Prostate gland (tissue), 2 donors: Measurements from ENCODE around the gene KCNG2.

Experiments used
- POLR2A ChIP-seq: fragments of 450-650 bp; IDR thresholded peaks from one replicate; pipeline ENCODE4 v1.6.1; 2016; ENCODE audit warnings: antibody characterized with exemption, mild to moderate bottlenecking
- TF ChIP-seq, protein P1 (sequence below), 4 experiments: fragments of 200-600 bp in 2 of 4; fragments of 450-650 bp in 2 of 4; sonication (generic) in 2 of 4; IDR thresholded peaks; 1 replicate in 3 of 4; 2 replicates in 1 of 4; pipeline ENCODE4 v1.5.1; 2016 to 2019; ENCODE audit warnings: antibody characterized with exemption in 4 of 4, mild to moderate bottlenecking in 2 of 4, moderate library complexity in 2 of 4

DNA sequence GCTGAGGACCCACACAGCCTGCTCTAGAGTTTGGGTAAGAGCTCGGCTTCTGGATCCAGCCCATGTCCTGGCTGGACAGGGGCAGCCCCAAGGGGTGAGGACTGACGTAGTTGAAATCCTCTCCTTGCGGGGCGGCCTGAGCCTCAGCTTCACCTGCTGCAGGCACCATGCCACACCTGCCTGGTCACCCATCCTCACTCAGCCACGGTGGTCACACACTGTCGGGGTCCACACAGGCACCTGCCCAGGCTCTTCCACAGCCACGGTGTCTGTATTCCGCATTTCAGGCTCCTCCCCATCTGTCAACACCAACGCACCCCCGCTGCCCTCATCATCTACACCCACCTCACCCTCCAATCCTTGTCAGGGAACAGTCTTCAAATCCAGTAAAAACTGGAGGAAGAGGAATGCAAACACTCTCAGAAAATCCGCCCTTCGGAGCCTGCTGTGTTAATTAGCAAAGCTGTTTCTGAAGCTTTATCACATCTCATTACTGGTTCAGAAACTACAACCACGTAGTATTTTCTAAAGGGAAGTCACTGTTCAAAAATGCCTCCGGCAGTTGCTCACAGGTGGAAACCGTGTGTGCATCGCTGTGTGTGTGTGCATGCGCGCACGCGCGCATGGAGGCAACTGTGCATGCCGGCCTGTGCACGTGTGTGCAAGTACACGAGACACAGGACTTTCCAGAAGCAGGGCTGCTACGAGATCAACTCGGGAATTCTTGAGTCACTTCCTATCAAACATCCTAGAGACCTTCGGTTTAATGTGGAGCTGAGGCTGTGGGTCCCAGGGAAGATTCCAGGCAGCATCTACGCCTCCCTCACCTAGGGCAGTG lies 115.5 kb downstream of the KCNG2 start:
- TF ChIP-seq, protein P1, sequence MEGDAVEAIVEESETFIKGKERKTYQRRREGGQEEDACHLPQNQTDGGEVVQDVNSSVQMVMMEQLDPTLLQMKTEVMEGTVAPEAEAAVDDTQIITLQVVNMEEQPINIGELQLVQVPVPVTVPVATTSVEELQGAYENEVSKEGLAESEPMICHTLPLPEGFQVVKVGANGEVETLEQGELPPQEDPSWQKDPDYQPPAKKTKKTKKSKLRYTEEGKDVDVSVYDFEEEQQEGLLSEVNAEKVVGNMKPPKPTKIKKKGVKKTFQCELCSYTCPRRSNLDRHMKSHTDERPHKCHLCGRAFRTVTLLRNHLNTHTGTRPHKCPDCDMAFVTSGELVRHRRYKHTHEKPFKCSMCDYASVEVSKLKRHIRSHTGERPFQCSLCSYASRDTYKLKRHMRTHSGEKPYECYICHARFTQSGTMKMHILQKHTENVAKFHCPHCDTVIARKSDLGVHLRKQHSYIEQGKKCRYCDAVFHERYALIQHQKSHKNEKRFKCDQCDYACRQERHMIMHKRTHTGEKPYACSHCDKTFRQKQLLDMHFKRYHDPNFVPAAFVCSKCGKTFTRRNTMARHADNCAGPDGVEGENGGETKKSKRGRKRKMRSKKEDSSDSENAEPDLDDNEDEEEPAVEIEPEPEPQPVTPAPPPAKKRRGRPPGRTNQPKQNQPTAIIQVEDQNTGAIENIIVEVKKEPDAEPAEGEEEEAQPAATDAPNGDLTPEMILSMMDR (IDR thresholded peaks at IDR 0.05) = no peak
- no peak for TF ChIP-seq POLR2A
